ENCODE results near the gene DHX32.

- TF ChIP-seq JUN (IDR thresholded peaks at IDR 0.05; ENCODE audit: borderline replicate concordance, insufficient read depth, insufficient read length, low read depth), result no peak
- no peak for TF ChIP-seq CTCF (IDR thresholded peaks at IDR 0.05; ENCODE audit: extremely low read depth in 1 of 2, insufficient read depth in 1 of 2, low read depth in 1 of 2, low read length in 2 of 2)
- no peak for TF ChIP-seq EZH2 (IDR thresholded peaks at IDR 0.05; ENCODE audit: borderline replicate concordance, low read depth, low read length, severe bottlenecking)
- TF ChIP-seq POLR2A (IDR thresholded peaks at IDR 0.05; ENCODE audit: low read depth, low read length), result no peak
- TF ChIP-seq MYC (IDR thresholded peaks at IDR 0.05; ENCODE audit: low read depth, low read length), result no peak
- TF ChIP-seq GATA2 (IDR thresholded peaks at IDR 0.05; ENCODE audit: insufficient read depth, insufficient read length, low read depth, low read length), result no peak
Measured at GRCh38 chr10:125822878-125823662, 58.0 kb downstream of the DHX32 start, which contains the start of the genes BCCIP and UROS.
